Activated CD4-positive, alpha-beta T cell treated with anti-CD3 and anti-CD28 coated beads, Interleukin-2, amount 50 U/mL, for 48 hours (primary cell): ENCODE measurements around the gene ESPL1.
"Not testable (repeated sequence)": the region's sequence is repeated elsewhere in the genome, so short reads cannot be mapped to it uniquely, and the experiment has no call there.

Source experiments
- DNase-seq, 2 experiments: peaks; one replicate each; pipeline ENCODE4 v3.0.0-alpha.2; 2020

ESPL1 gene

DNA sequence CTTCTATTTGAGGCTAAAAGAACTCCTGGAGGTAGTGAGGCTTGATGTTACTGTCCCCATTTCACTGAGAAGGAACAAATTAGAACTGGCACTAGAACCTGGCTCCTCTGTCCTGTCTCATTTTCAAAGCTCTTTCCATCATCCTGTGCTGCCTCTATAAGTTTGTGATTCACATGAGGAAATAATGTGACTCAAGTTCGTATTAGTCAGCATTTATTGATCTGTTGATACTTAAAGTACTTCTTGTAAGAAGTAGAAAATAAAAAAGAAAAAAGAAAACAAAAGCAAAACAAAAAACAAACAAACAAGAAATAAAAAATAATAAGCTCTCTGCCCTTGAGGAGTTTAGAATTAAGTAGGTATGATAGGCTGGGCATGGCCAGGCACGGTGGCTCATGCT, 2.3 kb upstream of the ESPL1 start:
- no peak for DNase-seq

DNA sequence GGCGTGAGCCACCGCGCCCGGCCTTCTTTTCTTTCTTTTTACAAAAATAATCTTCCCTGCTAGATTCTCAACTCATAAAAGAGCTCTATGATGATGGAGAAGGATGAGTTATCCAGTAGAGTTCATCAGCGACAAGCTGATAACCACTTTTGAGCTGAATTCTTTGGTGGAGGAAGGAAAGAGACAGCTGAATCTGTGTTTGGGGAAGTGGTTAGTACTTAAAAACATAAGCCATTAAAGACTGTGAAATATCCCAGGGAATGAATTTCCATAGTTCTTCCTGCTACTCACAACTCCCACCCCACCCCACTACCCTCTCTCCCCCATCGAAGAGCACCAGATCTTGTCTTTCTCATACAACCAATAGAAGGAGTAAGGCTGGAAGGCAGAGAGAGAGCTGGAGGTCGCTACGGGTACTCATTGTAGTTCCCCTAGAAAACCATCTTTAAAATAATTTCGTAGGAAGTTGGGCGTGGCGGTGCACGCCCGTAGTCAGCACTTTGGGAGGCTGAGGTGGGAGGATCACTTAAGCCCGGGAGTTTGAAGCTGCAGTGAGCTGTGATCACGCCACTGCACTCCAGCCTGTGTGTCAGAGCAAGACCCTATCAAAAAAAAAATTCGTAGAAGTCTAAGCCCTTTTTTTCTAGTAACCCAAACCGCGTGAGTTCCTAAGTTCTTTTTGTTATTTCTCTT, 647 bp upstream of the ESPL1 start:
- DNase-seq, result peak; percentile 54 to 60

DNA sequence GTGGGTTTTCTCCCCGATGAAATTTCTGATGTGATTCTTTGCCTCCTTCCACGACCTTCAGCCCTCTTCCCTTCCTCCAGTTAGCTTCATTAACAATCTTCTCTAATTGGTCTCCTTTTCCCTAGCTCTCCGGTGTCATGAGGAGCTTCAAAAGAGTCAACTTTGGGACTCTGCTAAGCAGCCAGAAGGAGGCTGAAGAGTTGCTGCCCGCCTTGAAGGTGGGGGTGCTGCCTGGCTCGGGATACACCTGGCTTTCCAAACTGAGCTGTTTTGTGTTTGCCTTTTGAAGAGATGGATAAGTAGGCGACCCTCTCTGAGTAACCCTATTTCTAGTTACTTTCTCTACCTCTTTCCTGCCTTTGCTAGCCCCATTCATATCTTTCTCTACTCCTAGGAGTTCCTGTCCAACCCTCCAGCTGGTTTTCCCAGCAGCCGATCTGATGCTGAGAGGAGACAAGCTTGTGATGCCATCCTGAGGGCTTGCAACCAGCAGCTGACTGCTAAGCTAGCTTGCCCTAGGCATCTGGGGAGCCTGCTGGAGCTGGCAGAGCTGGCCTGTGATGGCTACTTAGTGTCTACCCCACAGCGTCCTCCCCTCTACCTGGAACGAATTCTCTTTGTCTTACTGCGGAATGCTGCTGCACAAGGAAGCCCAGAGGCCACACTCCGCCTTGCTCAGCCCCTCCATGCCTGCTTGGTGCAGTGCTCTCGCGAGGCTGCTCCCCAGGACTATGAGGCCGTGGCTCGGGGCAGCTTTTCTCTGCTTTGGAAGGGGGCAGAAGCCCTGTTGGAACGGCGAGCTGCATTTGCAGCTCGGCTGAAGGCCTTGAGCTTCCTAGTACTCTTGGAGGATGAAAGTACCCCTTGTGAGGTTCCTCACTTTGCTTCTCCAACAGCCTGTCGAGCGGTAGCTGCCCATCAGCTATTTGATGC, 797 bp downstream of the ESPL1 start:
- no peak for DNase-seq

DNA sequence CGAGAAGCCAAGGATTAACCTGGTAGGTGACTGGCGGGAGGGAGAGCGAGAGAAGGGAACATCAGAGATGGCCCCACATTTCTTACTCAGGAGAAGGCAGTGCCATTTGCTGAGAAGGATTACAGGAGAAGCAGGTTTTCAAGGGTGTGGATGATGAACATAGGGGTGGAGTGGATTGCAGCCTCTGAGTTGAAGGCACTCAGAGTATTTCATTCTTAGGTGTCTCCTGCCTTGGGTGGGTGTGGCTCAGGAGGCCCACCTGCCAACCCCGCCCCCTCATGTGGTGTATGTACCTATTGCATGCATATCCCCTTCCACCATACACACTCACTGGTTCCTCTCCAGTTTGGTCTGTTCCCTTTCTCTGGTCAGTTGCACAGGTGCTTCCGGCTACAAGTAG, 6.3 kb downstream of the ESPL1 start:
- no peak for DNase-seq

DNA sequence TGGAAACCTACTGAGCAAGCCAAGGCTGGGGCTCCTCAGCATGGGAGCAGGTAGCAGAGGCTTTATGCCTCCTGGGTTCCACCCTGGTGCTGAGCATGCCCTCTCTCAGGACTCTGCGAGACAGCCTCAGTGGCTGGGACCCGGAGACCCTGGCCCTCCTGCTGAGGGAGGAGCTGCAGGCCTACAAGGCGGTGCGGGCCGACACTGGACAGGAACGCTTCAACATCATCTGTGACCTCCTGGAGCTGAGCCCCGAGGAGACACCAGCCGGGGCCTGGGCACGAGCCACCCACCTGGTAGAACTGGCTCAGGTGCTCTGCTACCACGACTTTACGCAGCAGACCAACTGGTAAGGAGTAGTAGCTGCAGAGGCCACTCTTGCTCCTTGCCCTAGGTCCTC, 8.4 kb downstream of the ESPL1 start:
- DNase-seq, result no peak

DNA sequence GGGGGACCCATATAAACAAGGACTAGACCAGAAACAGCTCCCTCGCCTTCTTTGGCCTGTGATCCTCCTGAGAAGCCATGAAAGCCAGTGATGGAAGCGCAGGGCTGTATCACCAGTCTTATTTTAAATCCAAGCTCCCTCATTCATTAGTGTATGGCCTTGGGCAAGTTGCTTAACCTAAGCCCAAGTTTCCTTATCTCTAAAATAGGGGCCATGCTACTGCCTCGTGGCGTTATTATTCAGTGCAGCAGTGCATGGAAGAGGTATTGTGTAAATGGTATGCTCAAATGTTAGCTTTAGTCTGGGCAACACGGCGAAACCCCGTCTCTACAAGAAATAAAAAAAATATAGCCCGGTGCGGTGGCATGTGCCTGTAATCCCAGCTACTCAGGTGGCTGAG, 9.9 kb downstream of the ESPL1 start:
- DNase-seq, result no peak

DNA sequence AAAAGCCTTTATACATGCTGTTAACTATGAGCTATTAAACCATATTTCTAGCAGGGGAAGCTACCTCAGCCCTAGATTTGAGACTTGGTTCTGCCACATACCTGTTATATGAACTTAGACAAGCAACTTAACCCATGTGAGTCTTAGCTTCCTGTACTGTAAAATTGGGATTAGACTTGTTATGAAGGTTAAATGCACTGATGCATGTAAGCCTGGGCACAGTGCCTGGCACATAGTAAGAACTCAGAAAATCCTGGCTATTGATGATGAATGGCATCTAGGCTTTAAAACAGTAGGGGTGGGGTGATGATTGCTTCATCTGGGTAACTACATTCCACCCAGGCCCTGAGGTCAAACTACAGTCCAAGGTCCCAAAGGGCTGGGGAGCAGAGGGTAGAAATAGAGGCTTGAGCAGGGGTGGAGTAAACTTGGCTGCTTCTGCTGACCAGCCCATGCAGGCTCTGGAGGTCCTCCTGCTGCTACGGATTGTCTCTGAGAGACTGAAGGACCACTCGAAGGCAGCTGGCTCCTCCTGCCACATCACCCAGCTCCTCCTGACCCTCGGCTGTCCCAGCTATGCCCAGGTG, 11.3 kb downstream of the ESPL1 start:
- no peak for DNase-seq

DNA sequence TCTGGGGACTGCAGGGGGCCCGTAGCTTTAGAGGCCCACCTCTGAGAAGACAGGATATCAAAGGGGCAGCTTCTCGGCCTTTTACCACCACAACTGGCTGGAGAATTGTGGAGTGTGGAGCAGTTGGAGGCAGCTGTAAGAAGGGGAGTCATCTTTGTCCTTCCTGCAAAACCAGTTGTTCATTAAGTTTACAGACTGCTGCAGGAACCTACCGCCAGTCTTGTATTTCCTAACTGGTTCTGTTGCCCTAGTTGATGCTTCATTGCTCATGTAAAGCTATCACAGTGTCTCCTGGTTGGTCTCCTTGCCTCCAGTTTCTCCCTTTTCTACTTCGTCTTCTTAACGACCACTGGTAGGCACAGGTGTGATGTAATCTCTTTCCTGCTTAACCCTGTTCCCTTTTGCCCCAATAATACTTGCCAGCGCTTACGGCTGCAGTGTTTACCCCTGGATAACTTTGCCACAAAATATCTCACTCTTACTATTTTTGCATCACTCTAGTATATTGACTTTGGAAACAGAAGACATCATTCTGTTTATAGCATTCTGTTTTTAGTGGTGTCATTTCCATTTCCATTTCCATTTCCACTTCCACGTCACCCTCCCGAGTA, 11.9 kb downstream of the ESPL1 start:
- no peak for DNase-seq

DNA sequence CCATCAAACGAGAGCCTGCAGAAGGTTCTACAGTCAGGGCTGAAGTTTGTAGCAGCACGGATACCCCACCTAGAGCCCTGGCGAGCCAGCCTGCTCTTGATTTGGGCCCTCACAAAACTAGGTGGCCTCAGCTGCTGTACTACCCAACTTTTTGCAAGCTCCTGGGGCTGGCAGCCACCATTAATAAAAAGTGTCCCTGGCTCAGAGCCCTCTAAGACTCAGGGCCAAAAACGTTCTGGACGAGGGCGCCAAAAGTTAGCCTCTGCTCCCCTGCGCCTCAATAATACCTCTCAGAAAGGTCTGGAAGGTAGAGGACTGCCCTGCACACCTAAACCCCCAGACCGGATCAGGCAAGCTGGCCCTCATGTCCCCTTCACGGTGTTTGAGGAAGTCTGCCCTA, 18.3 kb downstream of the ESPL1 start:
- DNase-seq, result no peak

DNA sequence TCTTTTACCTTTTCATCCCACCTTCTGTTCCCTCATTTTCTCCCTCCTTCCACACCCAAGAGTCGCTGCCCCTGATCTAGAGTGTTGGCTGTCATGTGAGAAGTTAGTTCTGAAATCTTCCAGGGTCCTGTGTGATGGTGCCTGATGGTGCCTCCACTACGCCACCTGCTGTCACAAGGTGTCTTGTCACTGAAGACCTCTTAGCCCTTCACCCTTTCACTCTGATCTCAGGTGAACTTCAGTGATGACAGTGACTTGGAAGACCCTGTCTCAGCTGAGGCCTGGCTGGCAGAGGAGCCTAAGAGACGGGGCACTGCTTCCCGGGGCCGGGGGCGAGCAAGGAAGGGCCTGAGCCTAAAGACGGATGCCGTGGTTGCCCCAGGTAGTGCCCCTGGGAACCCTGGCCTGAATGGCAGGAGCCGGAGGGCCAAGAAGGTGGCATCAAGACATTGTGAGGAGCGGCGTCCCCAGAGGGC, 19.7 kb downstream of the ESPL1 start:
- DNase-seq, result peak; percentile 63 to 69

DNA sequence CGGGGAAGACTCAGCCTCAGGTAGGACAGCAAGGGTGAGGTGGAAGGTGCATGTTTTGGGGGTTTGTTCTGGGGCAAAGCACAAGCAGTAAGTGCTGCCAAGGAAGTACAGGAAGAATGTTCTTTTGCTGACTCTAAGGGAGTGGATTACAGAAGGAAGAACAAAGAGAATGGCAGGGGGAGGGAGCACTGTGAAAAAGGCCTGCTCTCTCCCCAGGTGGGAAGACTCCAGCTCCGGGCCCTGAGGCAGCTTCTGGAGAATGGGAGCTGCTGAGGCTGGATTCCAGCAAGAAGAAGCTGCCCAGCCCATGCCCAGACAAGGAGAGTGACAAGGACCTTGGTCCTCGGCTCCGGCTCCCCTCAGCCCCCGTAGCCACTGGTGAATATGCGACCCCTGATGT, 20.2 kb downstream of the ESPL1 start:
- DNase-seq, result no peak

DNA sequence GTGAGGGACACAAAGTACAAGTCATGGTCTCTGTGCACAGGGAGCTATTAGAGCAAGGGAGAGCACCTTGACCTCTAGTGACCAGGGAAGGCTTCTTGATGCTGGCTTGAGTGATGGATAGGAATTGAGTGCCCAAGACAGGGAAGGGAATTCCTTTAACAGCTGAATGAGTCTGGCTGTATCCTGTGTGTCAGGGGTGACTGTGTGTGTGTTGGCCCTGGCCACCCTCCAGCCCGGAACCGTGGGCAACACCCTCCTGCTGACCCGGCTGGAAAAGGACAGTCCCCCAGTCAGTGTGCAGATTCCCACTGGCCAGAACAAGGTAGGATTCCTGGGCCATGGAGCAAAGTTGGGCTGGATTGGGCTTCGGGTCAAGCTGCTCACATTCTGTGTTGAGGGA, 21.8 kb downstream of the ESPL1 start:
- DNase-seq, result no peak

DNA sequence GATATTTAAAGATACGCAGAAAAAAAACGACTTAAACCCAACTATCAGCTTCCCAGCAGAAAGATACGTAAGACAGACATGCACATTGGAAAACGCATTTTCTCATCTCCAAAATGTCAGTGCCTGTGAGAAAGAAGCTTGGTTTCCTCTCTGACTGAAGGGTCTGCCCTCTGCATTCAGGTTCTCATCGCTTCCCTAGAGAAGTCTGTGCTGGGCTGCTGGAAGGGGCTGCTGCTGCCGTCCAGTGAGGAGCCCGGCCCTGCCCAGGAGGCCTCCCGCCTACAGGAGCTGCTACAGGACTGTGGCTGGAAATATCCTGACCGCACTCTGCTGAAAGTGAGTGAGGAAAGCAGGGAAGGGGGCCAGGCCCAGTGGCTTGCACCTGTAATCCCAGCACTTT, 22.6 kb downstream of the ESPL1 start:
- DNase-seq, result peak; percentile 26 to 34

DNA sequence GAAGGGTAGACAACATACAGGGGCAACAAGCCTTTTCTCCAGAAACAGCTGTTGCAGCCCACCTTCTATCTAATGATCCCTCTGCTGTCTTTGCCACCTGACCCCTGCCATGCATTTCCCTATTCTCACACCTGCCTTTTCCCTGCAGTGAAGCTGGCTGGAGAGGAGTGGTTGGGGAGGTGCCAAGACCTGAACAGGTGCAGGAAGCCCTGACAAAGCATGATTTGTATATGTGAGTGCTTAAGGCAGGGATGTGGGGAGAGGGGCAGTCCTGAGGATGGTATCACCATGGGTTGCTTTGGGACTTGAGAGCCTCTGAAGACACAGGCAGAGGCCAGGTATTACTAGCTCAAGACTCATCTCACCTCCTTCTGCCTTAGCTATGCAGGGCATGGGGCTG, 24.3 kb downstream of the ESPL1 start:
- DNase-seq, result no peak

DNA sequence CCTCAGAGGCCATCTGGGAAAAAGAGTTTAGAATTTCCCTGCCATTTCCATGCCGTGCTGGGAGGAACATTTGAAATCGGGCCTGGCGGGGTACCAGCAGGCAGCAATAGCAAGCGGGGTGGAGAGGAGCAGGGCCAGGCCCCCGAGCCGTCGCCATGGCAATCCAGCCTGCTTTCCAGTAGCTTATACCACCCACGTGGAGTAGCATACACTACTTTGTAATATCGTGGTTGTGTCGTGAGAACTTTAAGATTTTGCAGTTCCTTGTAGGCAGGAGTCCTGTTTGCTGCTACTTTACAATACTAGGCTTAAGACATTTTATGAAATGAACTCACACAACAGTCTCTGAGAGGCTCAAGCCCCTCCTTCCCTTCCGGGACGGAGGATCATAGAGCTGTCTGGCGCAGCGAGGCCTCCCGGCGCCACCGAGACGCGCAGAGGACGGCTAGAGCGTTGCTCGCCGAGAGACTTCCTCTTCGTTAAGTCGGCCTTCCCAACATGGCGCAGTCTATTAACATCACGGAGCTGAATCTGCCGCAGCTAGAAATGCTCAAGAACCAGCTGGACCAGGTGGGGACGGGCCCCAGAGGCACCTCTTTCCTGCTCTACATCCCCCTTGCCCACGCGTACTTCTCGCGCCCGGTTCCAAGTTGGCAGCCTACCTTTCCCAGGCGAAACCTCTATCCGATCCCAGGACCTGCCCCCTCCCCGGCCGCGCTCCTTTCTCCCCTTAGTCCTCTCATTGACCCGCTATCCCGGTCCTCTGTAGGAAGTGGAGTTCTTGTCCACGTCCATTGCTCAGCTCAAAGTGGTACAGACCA, 27.2 kb downstream of the ESPL1 start, which contains the start of gene PFDN5:
PFDN5 (plus strand) TSS at position 473 of the 821 bp plus-strand sequence; CDS start at position 499, 26 bp downstream.
- DNase-seq, result peak; percentile 85 to 87

DNA sequence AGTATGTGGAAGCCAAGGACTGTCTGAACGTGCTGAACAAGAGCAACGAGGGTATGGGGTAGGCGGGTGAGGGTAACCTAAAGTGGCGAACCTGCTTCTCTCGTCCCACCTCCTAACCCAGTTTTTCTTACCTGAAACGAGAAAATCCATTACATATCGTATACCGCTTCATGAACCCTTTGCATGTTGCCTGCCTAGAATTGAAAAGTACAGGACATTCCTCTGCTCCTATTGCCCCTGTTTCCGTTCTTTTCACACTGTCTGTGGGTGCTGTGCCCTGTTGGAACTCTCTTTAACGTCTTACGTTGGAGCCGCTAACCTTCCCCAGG, 27.8 kb downstream of the ESPL1 start:
- no peak for DNase-seq

DNA sequence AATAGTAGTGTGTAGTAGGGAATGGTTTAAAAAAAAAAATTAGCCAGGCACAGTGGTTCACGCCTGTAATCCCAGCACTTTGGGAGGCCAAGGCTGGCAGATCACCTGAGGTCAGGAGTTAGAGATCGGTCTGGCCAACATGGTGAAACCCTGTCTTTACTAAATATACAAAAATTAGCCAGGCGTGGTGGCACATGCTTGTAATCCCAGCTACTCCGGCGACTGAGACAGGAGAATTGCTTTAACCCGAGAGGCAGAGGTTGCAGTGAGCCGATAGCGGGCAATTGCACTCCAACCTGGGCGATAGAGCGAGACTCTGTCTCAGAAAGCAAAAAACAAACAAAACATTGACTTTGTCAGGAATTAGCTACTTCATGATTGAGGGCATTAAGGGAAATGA, 29.0 kb downstream of the ESPL1 start:
- not testable (repeated sequence) for DNase-seq

DNA sequence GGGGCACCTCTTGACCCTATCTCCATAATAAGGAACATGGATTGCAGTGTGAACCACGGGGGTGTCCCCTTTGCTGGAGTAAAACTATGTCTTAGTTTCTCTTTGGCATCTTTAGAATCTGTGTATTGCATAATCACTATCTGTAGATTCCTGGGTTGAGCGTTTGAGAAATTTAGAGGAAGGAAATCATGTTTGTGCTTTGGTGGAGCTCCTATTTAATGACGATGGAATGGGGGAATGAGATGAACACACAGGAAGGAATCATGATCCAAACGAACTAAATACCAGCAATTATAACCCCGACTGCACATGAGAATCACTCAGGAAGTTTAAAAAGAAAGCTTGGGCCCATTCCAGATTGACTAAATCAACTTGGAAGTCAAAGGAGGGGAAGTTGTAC, 30.1 kb downstream of the ESPL1 start:
- DNase-seq, result no peak

DNA sequence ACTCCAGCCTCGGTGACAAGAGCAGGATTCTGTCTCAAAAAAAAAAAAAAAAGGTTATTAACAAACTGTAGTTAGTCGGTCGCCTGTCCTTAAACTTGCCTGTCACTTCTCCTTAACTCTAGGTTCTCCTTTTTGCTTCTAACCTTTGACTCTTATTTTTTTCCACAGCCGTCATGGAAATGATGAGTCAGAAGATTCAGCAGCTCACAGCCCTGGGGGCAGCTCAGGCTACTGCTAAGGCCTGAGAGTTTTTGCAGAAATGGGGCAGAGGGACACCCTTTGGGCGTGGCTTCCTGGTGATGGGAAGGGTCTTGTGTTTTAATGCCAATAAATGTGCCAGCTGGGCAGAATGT, 31.0 kb downstream of the ESPL1 start:
- peak in 1 of 2 experiments; percentile 50 for DNase-seq

DNA sequence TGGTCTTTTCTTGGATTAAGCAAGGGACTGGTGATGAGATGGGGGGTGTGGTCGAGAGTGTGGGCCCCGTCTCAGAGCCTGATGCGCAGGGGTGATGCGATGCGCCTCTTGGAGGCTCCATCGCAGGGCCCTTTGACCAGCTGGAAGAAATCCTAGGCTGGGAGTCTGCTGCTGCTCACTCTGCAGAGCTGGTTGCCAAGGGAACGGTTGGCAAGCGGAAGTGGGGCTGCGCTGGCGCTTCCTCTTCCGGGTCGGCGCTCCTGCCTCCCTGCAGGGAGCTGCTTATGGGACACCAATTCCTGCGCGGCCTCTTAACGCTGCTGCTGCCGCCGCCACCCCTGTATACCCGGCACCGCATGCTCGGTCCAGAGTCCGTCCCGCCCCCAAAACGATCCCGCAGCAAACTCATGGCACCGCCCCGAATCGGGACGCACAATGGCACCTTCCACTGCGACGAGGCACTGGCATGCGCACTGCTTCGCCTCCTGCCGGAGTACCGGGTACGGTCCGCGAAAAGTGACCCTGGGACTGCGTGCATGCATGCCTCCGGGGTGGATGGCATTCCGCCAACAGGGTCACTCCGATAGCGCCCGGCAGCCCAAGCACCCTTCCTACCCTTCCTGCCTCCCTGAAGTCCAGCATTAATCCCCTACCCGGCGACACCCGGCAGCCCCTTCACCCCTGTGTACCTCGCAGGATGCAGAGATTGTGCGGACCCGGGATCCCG, 31.5 kb downstream of the ESPL1 start, which contains the start of gene MYG1:
MYG1 (plus strand) TSS at position 242 of the 727 bp plus-strand sequence; CDS start at position 285, 43 bp downstream.
- peak; percentile 84 to 88 for DNase-seq

DNA sequence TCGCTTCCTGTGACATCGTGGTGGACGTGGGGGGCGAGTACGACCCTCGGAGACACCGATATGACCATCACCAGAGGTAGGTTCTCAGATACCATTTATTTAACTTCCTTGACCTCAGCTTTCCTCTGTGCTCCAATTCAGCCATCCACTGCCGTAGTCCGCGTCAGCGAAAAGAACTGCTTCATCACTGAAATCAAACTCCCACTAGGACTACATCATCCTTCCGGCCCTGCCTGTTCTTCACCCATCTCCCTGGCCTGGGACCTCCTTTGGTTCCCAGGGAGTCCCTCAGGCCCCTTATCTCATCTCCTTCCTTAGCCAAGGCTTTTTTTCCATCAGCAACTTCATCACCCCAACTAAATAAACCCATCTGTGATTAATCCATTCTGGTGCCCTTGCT, 32.1 kb downstream of the ESPL1 start:
- peak in 1 of 2 experiments; percentile 48 for DNase-seq

DNA sequence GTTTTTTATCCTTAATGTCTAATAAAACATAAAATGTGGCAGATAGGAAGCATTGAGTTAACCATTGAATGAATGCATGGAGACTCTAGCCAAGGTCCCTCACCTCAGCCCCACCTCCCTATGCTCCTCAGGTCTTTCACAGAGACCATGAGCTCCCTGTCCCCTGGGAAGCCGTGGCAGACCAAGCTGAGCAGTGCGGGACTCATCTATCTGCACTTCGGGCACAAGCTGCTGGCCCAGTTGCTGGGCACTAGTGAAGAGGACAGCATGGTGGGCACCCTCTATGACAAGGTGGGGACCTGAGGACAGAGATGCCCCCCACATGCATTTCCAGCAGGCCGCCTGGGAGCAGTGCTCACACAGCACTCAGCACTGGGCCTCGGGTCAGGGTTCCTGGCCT, 34.8 kb downstream of the ESPL1 start:
- no peak for DNase-seq
